ENCODE measurements around the gene PRMT1. TPM values are rescaled to one million over a fixed set of nuclear protein-coding genes. Genes with fewer than 3 reads are reported as not detected.
A peak's percentile ranks its signal among the peaks of the same experiment; 100 is the strongest.

The PRMT1 gene
- polyA plus RNA-seq, 1 of the 3 experiments (the other 2 are of a cell fraction) = 789 TPM

- POLR2A ChIA-PET = no interaction called here
- no peaks in the 10 kb centered on the region for H4K20me1 ChIP-seq (ENCODE audit: insufficient read depth)
- H3K4me1 ChIP-seq (ENCODE audit: control insufficient read depth in 1 of 2, insufficient read depth in 2 of 2, low read depth in 1 of 2, low read length in 1 of 2) = no peaks in the 10 kb centered on the region
- H3K27me3 ChIP-seq (ENCODE audit: insufficient read depth) = no peaks in the 10 kb centered on the region
- no peak overlapping the region for H3K27ac ChIP-seq (ENCODE audit: low read depth in 2 of 2, low read length in 1 of 2)
- no peaks in the 10 kb centered on the region for H3K9me3 ChIP-seq
- no peaks in the 10 kb centered on the region for H3K79me2 ChIP-seq (ENCODE audit: insufficient read depth)
- H3K4me3 ChIP-seq (ENCODE audit: low read depth in 2 of 2, low read length in 1 of 2) = no peak overlapping the region
- no peak overlapping the region for H3K9ac ChIP-seq
- no peak overlapping the region for H2AFZ ChIP-seq (ENCODE audit: low read depth)
- CTCF ChIA-PET = no interaction called here
- no peak for DNase-seq
- H3F3A ChIP-seq (replicated peaks; ENCODE audit: insufficient read depth) = peaks cover 7% of the 10 kb centered on the region
- peaks cover 11 to 29% of the 10 kb centered on the region in 2 experiments for H3K36me3 ChIP-seq (replicated peaks in 1 of 2; ENCODE audit: control insufficient read depth in 1 of 2, insufficient read depth in 2 of 2, low read length in 1 of 2)
- 84% methylated on average over 11 of the region's 16 CpGs for whole genome bisulfite sequencing (ENCODE audit: low lambda C conversion rate)
- TF ChIP-seq JUND (IDR thresholded peaks at IDR 0.05) (no peak), GABPA (IDR thresholded peaks at IDR 0.05; ENCODE audit: low read depth) (no peak), GATA2 (CRISPR knock-in tag; IDR thresholded peaks at IDR 0.05) (no peak), YY1 (IDR thresholded peaks at IDR 0.05; ENCODE audit: low read depth) (no peak), RFX5 (IDR thresholded peaks at IDR 0.05; ENCODE audit: low read length) (no peak), MEF2A (IDR thresholded peaks at IDR 0.05; ENCODE audit: borderline replicate concordance, low read depth) (no peak), MXI1 (IDR thresholded peaks at IDR 0.05; ENCODE audit: low read depth, low read length) (no peak), TCF12 (IDR thresholded peaks at IDR 0.05) (no peak), FOSL2 (IDR thresholded peaks at IDR 0.05; ENCODE audit: borderline replicate concordance, low read depth) (no peak), USF1 (IDR thresholded peaks at IDR 0.05; ENCODE audit: borderline replicate concordance, low read depth) (no peak), RAD21 (IDR thresholded peaks at IDR 0.05; ENCODE audit: low read length) (no peak), RCOR1 (IDR thresholded peaks at IDR 0.05; ENCODE audit: low read length) (no peak), ELF1 (IDR thresholded peaks at IDR 0.05) (no peak), TAF1 (IDR thresholded peaks at IDR 0.05; ENCODE audit: borderline replicate concordance, low read depth, low read length) (no peak), NRF1 (IDR thresholded peaks at IDR 0.05; ENCODE audit: low read depth, low read length) (no peak), FOXJ3 (CRISPR knock-in tag; IDR thresholded peaks at IDR 0.05) (no peak), MAX (IDR thresholded peaks at IDR 0.05; ENCODE audit: low read depth) (no peak)
- H3K4me2 ChIP-seq = no peak overlapping the region
- H3K9me2 ChIP-seq = no peaks in the 10 kb centered on the region
Measured at GRCh38 chr19:49705919-49706318, 28.8 kb downstream of the PRMT1 start.

GRCh38 chr19:49710372-49710951 is 33.4 kb downstream of the PRMT1 start:
- Histone ChIP-seq H3K27me3 (ENCODE audit: insufficient read depth) (no peaks in the 10 kb centered on the region), H2AFZ (ENCODE audit: low read depth) (no peak overlapping the region), H3K27ac (ENCODE audit: low read depth in 2 of 2, low read length in 1 of 2) (peak overlapping the region in 1 of 2 experiments; percentile 31; a peak in 1 of 4 replicates), H3K36me3 (replicated peaks in 1 of 2; ENCODE audit: control insufficient read depth in 1 of 2, insufficient read depth in 2 of 2, low read length in 1 of 2) (peaks cover 5 to 24% of the 10 kb centered on the region in 2 experiments), H3K79me2 (ENCODE audit: insufficient read depth) (no peaks in the 10 kb centered on the region), H3K9ac (no peak overlapping the region), H3K4me3 (ENCODE audit: low read depth in 2 of 2, low read length in 1 of 2) (no peak overlapping the region), H3K9me3 (no peaks in the 10 kb centered on the region), H3K9me2 (no peaks in the 10 kb centered on the region), H4K20me1 (ENCODE audit: insufficient read depth) (no peaks in the 10 kb centered on the region), H3F3A (replicated peaks; ENCODE audit: insufficient read depth) (peaks cover 7% of the 10 kb centered on the region), H3K4me2 (no peak overlapping the region), H3K4me1 (ENCODE audit: control insufficient read depth in 1 of 2, insufficient read depth in 2 of 2, low read depth in 1 of 2, low read length in 1 of 2) (peaks cover 0 to 8% of the 10 kb centered on the region in 2 experiments; a peak in 1 of 4 replicates)
- ChIA-PET CTCF (no interaction called here), POLR2A (no interaction called here)
- no peak for TF ChIP-seq REST (IDR thresholded peaks at IDR 0.05; ENCODE audit: low read depth, low read length)
- TF ChIP-seq ELF1 (IDR thresholded peaks at IDR 0.05) = no peak
- no peak for TF ChIP-seq FOXJ3 (CRISPR knock-in tag; IDR thresholded peaks at IDR 0.05)
- peak; percentile 85 for TF ChIP-seq MAX (IDR thresholded peaks at IDR 0.05; ENCODE audit: low read depth)
- TF ChIP-seq RAD21 (IDR thresholded peaks at IDR 0.05; ENCODE audit: low read length) = no peak
- peak; percentile 64; the same call in 1 of the 2 replicates for TF ChIP-seq FOSL2 (IDR thresholded peaks at IDR 0.05; ENCODE audit: borderline replicate concordance, low read depth)
- no peak for TF ChIP-seq YY1 (IDR thresholded peaks at IDR 0.05; ENCODE audit: low read depth)
- TF ChIP-seq JUND (IDR thresholded peaks at IDR 0.05) = peak; percentile 20; the same call in 1 of the 2 replicates
- no peak for TF ChIP-seq TAF1 (IDR thresholded peaks at IDR 0.05; ENCODE audit: borderline replicate concordance, low read depth, low read length)
- TF ChIP-seq CHD2 (IDR thresholded peaks at IDR 0.05; ENCODE audit: low read length, partially characterized antibody) = no peak
- WGBS (ENCODE audit: low lambda C conversion rate) = 79% methylated on average over 20 of the region's 20 CpGs
- no peak for DNase-seq

Measured in SK-N-SH (cell line).